GOT3 (cell line): ENCODE measurements around the gene NCR1.
"Not testable (repeated sequence)": the region's sequence is repeated elsewhere in the genome, so short reads cannot be mapped to it uniquely, and the experiment has no call there.

Source experiments
- DNase-seq: peaks from one replicate; lab custom pipeline; 2025; ENCODE audit warnings: mixed read lengths; lab: John Stamatoyannopoulos, UW

The NCR1 gene

DNA sequence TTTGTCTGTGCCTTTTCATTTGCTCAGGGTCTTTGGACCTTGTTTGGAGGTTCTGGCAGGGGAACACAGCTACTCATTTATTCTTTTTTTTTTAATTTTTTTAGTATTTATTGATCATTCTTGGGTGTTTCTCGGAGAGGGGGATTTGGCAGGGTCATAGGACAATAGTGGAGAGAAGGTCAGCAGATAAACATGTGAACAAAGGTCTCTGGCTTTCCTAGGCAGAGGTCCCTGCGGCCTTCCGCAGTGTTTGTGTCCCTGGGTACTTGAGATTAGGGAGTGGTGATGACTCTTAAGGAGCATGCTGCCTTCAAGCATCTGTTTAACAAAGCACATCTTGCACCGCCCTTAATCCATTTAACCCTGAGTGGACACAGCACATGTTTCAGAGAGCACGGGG lies 2.0 kb downstream of the NCR1 start:
- not testable (repeated sequence) for DNase-seq

DNA sequence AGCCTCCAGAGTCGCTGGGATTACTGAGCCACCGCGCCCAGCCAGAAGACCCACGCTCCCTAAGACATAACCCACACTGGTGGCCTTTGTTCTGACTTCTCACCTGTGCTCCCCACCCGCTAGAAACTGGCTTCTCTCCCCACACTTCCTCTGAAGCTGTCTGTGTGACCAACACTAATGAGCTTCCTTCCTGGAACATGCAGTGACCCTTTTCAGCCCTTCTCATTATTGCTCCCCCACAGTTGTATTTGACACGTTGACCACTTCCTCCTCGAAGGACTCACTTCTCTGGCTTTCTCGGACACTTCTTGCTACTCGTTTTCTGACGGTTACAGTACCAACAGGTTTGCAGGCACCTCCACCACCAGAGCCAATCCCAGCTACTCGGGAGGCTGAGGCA lies 10.9 kb downstream of the NCR1 start:
- DNase-seq: no peak

DNA sequence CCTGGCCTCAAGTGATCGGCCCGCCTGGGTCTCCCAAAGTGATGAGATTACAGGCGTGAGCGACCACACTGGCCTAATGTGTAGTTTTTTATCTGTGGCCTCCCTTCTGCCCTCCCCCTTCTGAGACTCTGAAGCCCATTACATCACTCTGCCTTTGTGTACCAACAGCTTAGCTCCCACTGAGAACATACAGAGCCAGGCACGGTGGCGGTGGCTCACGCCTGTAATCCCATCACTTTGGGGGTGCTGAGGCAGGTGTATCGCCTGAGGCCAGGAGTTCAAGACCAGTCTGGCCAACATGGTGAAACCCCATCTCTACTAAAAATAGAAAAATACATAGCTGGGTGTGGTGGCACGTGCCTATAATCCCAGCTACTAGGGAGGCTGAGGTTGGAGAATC lies 12.6 kb downstream of the NCR1 start:
- no peak for DNase-seq

DNA sequence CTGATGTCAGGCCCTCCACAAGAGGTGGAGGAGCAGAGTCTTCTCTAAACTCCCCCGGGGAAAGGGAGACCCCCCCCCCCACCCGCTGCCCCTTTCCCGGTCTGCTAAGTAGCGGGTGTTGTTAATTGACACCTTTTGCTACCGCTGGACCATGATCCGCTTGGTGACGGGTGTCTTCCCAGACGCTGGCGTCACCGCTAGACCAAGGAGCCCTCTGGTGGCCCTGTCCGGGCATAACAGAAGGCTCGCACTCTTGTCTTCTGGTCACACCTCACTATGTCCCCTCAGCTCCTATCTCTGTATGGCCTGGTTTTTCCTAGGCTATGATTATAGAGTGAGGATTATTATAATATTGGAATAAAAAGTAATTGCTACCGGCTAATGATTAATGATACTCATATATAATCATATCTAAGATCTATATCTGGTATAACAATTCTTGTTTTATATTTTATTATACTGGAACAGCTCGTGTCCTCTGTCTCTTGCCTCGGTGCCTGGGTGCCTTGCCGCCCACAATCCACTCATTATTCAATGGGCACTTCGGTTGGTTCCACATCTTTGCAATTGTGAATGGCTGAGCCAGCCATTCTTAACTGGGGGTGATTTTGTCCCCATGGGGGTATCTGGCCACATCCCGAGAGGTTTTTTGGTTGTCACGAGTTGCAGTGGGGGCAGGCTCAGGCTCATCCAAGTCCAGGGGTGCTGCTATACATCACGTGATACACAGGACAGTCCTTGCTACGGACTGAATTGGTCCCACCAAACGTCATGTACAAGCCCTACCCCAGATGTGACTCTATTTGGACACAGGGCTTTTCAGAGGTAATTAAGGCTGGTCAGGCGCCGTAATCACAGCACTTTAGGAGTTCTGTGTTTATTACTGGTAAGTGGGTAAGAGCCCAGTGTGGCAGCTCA lies 14.0 kb downstream of the NCR1 start:
- DNase-seq: not testable (repeated sequence)

DNA sequence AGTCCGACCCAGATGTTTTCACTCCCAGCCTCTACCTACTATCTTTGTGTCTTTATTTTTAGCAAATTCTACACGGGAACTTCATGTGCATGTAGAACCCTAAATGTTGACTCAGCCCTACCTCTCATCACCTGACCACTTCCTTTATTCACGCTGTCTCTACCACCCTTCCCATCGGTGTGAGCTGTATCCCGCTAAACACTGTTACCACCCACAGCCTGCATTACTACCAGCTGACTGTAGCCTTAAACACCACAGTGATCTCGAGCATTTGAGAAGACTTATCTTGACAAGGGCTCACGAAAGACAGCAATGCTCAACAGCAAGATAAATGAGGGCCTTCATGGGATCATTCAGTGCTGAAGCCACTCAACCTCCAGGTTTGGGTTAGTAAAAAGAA lies 15.1 kb downstream of the NCR1 start:
- no peak for DNase-seq

DNA sequence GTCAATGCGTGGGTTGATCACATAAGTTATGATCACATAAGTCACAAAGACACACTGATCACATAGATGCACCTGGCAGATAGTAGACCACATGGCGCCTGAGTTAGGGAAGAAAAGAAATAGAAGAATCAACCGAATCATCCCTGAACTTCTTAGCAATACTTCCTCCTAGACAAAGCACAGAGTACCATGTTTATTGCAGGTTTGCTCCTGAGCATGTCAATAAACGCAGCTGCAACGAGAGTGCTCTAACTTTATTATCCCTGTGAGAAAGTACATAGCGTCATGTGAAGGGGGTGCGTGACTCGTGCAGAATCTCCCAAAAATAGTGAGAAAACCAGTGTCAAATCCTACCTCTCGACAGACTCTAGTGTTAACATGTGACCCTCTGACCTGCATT lies 17.3 kb downstream of the NCR1 start:
- DNase-seq: no peak

DNA sequence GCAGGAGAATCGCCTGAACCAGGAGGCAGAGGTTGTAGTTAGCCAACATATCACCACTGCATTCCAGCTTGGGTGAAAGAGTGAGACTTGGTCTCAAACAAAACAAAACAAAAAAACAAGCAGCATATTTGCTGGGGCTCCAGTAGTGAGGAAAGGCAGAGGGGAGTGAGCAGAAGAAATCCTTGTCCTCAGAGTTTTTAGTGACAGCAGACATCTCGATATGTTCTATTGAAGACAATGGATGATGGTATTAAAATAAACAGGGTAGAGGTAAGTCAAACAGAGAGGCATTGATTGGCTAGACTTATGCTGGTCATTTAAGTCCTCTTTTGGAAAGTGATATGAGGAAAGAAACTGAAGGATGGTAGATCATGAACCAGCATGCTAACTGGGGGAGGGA lies 22.4 kb downstream of the NCR1 start:
- DNase-seq: no peak

DNA sequence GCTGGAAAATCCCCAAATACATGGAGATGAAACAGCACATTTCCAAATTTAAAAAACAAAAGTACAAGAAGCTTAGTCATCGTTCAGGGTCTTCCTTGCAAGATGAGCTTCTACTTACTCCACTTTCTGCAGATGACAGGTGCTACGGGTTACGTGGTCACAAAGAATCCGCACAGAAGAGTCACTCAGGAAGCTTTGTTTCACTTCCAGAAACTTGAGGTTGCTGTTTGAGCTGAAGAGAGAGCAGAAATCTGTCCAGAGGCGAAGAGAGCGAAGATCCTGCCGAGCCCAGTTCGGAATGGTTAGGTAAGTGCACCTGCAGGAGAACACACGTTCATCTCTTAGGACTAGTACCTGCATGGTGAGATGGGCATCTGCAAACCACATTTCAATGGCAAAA lies 32.0 kb downstream of the NCR1 start:
- no peak for DNase-seq

DNA sequence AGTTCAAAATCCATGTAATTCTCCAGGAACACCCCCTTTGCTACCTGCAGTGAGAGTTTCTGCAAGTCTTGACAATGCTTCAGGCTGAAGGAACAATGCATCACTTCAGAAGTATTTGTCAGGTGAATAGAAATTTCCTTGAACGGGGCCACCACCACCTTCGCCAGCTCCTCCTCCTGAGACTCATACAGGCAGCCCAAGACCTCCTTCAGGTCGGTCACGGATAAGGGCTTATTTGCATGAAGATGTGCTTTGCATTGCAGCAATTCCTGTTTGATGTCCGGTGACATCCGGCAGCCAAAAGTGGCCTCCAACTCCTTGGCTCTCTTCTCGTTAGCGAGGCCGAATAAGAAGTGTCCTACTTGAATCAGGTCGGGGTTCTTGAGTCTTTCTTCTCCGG lies 33.0 kb downstream of the NCR1 start:
- no peak for DNase-seq

DNA sequence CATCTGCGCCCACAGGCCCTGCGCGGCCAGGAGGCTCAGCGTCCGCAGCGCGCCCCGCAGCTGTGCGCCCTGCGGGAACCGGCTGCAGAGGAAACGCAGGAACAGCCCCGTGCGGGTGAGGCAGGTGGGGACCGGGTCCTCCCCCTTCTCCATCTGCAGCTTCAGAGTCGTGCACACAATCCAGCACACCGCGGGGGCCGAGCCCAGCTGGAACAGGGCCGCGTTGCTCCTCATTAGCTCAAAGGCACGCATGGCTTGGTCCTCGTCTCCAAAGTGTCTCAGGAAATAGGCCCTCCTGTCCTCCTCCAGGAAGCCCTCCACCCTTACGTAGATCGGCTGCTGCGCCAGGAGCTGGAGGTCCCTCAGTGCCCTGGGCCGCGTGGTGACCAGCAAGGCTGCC lies 33.6 kb downstream of the NCR1 start:
- not testable (repeated sequence) for DNase-seq

DNA sequence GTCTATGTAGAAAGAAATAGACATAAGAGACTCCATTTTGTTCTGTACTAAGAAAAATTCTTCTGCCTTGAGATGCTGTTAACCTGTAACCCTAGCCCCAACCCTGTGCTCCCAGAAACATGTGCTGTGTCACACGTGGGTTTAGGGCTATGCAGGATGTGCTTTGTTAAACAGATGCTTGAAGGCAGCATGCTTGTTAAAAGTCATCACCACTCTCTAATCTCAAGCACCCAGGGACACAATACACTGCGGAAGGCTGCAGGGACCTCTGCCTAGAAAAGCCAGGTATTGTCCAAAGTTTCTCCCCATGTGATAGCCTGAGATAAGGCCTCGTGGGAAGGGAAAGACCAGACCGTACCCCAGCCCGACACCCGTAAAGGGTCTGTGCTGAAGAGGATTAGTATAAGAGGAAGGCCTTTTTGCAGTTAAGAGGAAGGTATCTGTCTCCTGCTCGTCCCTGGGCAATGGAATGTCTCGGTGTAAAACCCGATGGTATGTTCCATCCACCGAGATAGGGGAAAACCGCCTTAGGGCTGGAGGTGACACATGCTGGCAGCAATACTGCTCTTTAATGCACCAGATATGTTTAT lies 37.9 kb downstream of the NCR1 start:
- DNase-seq: not testable (repeated sequence)

DNA sequence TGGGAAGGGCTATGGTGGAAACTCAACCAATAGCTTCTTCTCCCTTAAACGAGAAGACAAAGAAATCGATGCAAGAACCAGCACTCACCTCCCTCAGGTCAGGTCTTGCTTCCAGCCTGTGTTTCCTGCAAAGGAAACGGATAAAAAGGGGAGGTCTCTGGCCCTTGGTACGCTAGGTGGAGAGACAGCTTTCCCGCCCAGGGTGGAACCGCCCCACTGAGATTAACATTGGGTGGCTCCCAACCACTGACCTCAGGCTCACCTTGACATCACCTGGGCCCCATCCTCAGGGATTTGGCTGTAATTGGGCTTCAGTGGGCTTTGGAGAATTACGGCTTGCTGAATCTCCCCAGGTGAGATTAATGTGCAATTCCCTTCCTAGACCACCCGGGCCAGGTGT lies 41.4 kb downstream of the NCR1 start, which contains the start of gene NLRP7:
NLRP7 (minus strand) TSS at position 150 of the 400 bp plus-strand sequence.
- no peak for DNase-seq

DNA sequence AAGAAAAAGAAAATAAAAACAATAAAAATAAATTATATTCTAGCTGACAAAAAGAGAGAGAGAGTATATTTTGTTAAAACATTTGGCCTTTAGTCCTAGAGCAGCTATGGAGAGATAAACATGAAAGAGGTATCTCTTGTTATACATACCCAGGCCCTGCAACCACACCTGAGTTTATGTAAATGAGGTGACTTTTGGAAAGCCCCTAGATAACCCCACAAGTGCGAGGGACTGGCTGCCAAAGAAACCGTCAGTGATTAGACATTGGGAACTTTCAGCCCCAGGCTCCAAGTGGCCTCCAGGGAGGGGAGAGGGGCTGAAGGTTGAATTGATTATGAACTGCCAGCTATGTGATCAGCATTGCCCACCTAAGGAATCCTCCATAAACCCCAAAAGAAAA lies 43.5 kb downstream of the NCR1 start:
- no peak for DNase-seq

DNA sequence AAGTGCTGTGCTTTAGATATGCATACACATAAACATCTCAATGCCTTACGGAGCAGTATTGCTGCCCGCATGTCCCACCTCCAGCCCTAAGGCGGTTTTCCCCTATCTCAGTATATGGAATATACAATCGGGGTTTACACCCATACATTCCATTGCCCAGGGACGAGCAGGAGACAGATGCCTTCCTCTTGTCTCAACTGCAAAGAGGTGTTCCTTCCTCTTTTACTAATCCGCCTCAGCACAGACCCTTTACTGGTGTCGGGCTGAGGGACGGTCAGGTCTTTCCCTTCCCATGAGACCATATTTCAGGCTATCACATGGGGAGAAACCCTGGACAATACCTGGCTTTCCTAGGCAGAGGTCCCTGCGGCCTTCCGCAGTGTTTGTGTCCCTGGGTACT lies 44.6 kb downstream of the NCR1 start:
- not testable (repeated sequence) for DNase-seq

DNA sequence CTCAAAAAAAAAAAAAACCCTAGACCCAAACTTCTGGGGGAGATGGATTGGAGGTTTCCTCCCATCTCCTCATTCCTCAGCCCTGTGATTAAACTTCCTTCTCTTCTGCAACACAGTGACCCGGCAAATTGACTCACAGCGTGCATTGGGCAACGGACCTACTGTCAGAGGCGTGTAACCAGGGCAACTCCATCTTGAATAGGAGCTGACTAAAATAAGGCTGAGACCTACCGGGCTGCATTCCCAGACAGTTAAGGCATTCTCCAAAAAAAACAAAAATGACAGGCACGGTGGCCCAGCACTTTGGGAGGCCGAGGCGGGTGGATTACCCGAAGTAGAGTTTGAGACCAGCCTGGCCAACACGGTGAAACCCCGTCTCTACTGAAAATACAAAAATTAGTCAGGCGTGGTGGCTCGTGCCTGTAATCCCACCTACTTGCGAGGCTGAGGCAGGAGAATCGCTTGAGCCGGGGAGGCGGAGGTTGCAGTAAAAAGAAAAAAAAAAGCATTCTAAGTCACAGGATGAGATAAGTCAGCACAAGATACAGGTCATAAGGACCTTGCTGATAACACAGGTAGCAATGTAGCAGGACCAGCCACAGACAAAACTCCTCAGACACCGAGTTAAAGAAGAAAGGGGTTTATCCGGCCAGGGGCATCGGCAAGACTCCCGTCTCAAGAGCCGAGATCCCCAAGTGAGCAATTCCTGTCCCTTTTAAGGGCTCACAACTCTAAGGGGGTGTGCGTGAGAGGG lies 46.8 kb downstream of the NCR1 start:
- peak; percentile 39 for DNase-seq

DNA sequence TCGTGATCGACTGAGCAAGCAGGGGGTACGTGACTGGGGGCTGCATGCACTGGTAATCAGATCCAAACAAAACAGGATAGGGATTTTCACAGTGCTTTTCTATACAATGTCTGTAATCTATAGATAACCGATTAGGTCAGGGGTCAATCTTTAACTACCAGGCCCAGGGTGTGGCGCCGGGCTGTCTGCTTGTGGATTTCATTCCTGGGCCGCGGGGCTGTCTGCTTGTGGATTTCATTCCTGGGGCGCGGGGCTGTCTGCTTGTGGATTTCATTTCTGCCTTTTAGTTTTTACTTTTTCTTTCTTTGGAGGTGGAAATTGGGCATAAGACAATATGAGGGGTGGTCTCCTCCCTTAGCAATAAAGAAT lies 47.4 kb downstream of the NCR1 start:
- DNase-seq: not testable (repeated sequence)

DNA sequence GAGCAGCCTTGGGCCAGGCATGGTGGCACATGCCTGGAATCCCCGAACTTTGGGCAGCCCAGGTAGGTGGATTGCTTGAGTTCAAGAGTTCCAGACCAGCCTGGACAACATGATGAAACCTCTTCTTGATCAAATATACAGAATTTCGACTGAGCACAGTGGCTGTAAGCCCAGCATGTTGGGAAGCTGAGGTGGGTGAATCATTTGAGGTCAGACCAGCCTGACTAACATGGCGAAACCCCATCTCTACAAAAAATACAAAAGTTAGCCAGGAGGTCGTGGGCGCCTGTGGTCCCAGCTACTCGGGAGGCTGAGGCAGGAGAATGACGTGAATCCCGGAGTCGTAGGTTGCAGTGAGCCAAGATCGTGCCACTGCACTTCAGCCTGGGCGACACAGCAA lies 49.4 kb downstream of the NCR1 start:
- DNase-seq: no peak

DNA sequence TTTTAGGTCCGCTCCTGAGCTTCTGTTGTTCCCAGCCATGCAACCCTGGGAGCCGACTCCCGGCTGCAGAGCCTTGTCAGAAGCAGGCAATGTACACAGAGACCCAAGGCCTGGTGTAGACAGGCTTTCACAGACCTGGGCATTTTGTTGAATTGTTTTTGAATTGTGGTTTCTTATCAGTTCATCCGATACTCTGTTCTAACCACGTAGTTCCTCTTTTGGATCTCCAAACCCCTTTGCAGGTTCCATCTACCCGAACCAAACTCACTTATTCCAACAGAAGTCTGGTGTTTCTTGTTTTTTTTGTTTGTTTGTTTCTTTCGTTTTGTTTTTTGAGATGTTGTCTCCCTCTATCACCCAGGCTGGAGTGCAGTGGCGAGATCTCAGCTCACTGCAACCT lies 53.9 kb downstream of the NCR1 start:
- DNase-seq: no peak
